ENCODE data around the gene MAVS. TPM values are rescaled to one million over a fixed set of nuclear protein-coding genes. Genes with fewer than 3 reads are reported as not detected.

The MAVS gene
- total RNA-seq, 1 experiment from 2014 or later = 24.2 TPM

DNA sequence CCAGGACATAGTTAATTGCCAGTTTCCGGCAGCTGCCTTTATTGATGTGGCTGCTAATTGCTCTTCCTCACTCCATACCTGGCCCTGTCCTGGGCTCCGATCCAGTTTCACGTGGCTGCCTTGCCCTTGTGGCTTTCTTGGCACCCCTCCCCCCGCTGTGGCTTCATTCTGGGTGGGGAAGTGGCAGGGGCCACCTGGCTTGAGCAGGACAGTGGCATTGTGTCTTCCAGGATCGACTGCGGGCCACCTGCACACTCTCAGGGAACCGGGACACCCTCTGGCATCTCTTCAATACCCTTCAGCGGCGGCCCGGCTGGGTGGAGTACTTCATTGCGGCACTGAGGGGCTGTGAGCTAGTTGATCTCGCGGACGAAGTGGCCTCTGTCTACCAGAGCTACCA is 10.8 kb downstream of the MAVS start:
- Histone ChIP-seq H2BK120ac (ENCODE audit: low read depth, low read length, poor library complexity, severe bottlenecking) (no peak overlapping the region), H2BK15ac (ENCODE audit: low read depth, low read length) (no peak overlapping the region), H3K4me1 (ENCODE audit: insufficient read depth, low read length) (no peaks in the 10 kb centered on the region), H4K20me1 (ENCODE audit: control insufficient read depth, insufficient read depth, insufficient read length) (no peaks in the 10 kb centered on the region), H2BK5ac (ENCODE audit: insufficient read length, low read length) (no peak overlapping the region), H3K23me2 (ENCODE audit: insufficient read length, low read depth, low read length, poor library complexity, severe bottlenecking) (no peaks in the 10 kb centered on the region), H3K9me3 (ENCODE audit: control insufficient read depth, low read depth, low read length) (no peaks in the 10 kb centered on the region), H3K4ac (ENCODE audit: low read depth, low read length) (no peak overlapping the region), H3K79me1 (ENCODE audit: insufficient read depth, low read depth, low read length, poor library complexity, severe bottlenecking) (no peaks in the 10 kb centered on the region), H2AFZ (ENCODE audit: low read length) (no peak overlapping the region), H4K5ac (ENCODE audit: insufficient read length, low read depth, low read length) (no peak overlapping the region), H3K56ac (ENCODE audit: insufficient read length, low read depth, low read length) (no peak overlapping the region), H3K27me3 (ENCODE audit: insufficient read depth, low read length) (no peaks in the 10 kb centered on the region), H2BK12ac (ENCODE audit: insufficient read length, low read depth, low read length) (no peak overlapping the region), H2AK5ac (ENCODE audit: insufficient read length, low read length) (no peak overlapping the region), H2BK20ac (ENCODE audit: low read depth, low read length, poor library complexity, severe bottlenecking) (no peak overlapping the region), H3K79me2 (ENCODE audit: insufficient read depth, low read length) (no peaks in the 10 kb centered on the region), H3K18ac (ENCODE audit: insufficient read length, low read depth, low read length) (no peak overlapping the region), H3K14ac (ENCODE audit: insufficient read depth, low read length) (no peak overlapping the region), H4K91ac (ENCODE audit: insufficient read length, low read depth, low read length) (no peak overlapping the region), H3T11ph (ENCODE audit: low read length) (no peak overlapping the region), H3K4me2 (ENCODE audit: insufficient read depth, insufficient read length, low read length) (no peak overlapping the region), H4K8ac (replicated peaks; ENCODE audit: insufficient read length, low read depth, low read length) (no peak overlapping the region), H3K9ac (ENCODE audit: extremely low read depth, insufficient read length, low read length) (no peak overlapping the region), H3K23ac (ENCODE audit: insufficient read length, low read depth, low read length) (no peak overlapping the region), H3K27ac (ENCODE audit: insufficient read length, low read depth, low read length) (no peak overlapping the region)
- H3K27ac Mint-ChIP-seq = no peak overlapping the region
- H3K36me3 Mint-ChIP-seq (ENCODE audit: insufficient read depth in 1 of 3, low read depth in 3 of 3) = peaks cover 28 to 64% (median 52%) of the 10 kb centered on the region in 3 experiments
- peaks cover 2% of the 10 kb centered on the region; the same call in 1 of the 2 replicates for H3K27me3 Mint-ChIP-seq (ENCODE audit: low read depth)
- no peak for DNase-seq
- no CpG with 5 or more reads among the region's 14 CpGs for WGBS (ENCODE audit: extremely low coverage, insufficient read length, low lambda C conversion rate)
- TF ChIP-seq, protein P1, sequence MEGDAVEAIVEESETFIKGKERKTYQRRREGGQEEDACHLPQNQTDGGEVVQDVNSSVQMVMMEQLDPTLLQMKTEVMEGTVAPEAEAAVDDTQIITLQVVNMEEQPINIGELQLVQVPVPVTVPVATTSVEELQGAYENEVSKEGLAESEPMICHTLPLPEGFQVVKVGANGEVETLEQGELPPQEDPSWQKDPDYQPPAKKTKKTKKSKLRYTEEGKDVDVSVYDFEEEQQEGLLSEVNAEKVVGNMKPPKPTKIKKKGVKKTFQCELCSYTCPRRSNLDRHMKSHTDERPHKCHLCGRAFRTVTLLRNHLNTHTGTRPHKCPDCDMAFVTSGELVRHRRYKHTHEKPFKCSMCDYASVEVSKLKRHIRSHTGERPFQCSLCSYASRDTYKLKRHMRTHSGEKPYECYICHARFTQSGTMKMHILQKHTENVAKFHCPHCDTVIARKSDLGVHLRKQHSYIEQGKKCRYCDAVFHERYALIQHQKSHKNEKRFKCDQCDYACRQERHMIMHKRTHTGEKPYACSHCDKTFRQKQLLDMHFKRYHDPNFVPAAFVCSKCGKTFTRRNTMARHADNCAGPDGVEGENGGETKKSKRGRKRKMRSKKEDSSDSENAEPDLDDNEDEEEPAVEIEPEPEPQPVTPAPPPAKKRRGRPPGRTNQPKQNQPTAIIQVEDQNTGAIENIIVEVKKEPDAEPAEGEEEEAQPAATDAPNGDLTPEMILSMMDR (conservative IDR thresholded peaks at IDR 0.05) = no peak
- no peak overlapping the region for H3K4me3 Mint-ChIP-seq
- H3K9me3 Mint-ChIP-seq = peaks cover 0 to 4% of the 10 kb centered on the region in 2 experiments; a peak in 2 of 5 replicates
- peaks cover 0 to 2% of the 10 kb centered on the region in 2 experiments; a peak in 1 of 4 replicates for H3K4me1 Mint-ChIP-seq
